ENCODE measurements around the gene STYK1.
"Not testable (repeated sequence)": the region's sequence is repeated elsewhere in the genome, so short reads cannot be mapped to it uniquely, and the experiment has no call there.

Gene STYK1

DNA sequence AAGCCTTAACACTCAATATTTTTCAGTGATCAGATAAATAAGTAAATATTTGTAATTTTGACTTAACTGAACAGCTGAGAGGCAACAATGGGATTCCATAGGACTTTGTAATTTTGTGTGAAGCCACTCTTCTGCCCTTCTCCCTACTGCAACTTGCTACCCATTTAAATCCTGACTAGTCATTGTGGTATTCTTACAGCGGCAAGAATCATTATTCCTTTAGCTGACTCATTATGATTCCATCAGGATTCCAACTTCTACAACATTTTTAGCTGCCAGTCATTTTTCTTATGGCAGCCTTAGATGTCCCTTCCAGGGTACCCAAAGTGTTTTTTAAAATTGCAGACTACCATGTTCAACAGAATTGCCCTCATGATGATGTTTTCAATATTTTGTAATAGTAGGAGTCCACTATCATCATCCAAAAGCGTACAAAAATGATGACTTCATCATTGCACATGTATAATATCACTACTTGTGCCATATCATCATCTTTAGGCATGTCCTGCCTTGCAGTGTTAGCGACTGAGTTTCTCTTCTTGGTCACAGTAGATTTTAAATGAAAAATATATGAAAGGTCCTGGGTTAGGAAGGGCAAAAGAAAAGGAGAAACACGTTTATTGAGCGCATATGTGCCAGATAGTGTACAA is 55.4 kb downstream of the STYK1 start:
- no peak for DNase-seq

- DNase-seq: no peak
Measured at GRCh38 chr12:10617863-10618262, 56.0 kb downstream of the STYK1 start.

- DNase-seq: no peak
Measured at GRCh38 chr12:10615532-10615931, 58.3 kb downstream of the STYK1 start.

- DNase-seq: no peak
Measured at GRCh38 chr12:10614056-10614370, 59.8 kb downstream of the STYK1 start.

- DNase-seq: peak; percentile 95 to 96
Measured at GRCh38 chr12:10613349-10614055, 60.4 kb downstream of the STYK1 start, which contains the start of gene MAGOHB. Gene MAGOHB (minus strand): TSS chr12:10613609. CDS start chr12:10613532, 77 bp downstream.

DNA sequence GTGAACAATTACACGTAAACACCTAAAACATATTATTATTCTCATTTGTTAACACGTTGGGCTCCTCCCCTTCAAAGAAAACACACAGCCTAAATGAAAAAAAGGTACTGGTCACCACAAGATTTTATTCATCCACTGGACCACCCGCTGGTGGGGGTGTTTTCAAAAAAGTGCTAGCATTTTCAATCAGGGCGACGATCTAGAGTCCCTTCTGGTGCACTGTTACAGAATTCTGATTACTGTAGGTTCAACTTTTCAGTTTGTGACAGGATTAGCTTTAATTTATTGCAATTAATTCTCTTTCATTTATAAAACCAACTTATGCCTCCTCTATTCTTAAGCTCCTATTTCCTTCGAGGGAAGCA is 60.9 kb downstream of the STYK1 start:
- DNase-seq: no peak

GRCh38 chr12:10612110-10612509 is 61.7 kb downstream of the STYK1 start:
- DNase-seq: no peak

- not testable (repeated sequence) for DNase-seq
Measured at GRCh38 chr12:10611258-10611657, 62.6 kb downstream of the STYK1 start.

- DNase-seq: no peak
Measured at GRCh38 chr12:10610188-10610587, 63.7 kb downstream of the STYK1 start.

- no peak for DNase-seq
Measured at GRCh38 chr12:10607885-10608458, 65.9 kb downstream of the STYK1 start.

GRCh38 chr12:10601860-10602259 is 72.0 kb downstream of the STYK1 start:
- DNase-seq: no peak

GRCh38 chr12:10600988-10601387 is 72.9 kb downstream of the STYK1 start:
- no peak for DNase-seq

GRCh38 chr12:10595881-10596280 is 78.0 kb downstream of the STYK1 start:
- DNase-seq: no peak

DNA sequence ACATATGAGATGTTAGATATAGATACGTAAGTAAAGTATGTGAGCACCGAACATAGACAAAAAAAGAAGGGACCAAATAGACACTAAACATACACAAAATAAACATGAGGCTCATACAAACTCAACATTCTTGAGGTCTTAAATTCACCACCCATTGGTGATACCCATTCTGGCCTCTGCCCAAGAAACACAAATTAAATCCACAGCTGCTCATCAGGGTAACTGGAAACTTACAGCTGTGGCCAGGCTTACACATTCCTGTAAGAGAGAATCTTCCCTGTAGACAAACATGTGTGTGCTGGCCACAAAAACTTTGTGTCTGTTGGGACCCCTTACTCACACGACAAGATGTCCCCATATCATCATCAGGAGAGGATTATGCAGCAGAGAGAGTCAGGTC is 82.9 kb downstream of the STYK1 start:
- no peak for DNase-seq

GRCh38 chr12:10584415-10584814 is 89.4 kb downstream of the STYK1 start:
- DNase-seq: peak in 1 of 2 donors; percentile 19

DNA sequence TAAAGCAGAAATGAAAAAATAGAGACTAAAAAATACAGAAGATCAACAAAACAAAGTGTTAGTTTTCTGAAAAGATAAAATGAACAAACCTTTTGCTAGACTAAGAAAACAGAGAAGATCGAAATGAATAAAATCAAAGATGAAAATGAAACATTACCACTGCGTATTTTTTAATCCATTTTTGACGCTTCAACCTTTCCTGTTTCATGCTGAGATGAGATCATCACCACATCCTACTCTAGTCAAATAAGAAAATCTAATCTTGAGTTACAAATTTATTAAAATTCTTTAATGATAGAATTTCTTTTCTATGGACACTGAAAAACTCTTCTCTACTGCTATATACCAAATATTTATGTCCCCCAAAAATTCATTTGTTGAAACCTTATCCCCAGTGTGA is 91.1 kb downstream of the STYK1 start:
- no peak for DNase-seq

- not testable (repeated sequence) for DNase-seq
Measured at GRCh38 chr12:10582133-10582532, 91.7 kb downstream of the STYK1 start.

GRCh38 chr12:10574307-10574706 is 99.5 kb downstream of the STYK1 start:
- DNase-seq: no peak

DNA sequence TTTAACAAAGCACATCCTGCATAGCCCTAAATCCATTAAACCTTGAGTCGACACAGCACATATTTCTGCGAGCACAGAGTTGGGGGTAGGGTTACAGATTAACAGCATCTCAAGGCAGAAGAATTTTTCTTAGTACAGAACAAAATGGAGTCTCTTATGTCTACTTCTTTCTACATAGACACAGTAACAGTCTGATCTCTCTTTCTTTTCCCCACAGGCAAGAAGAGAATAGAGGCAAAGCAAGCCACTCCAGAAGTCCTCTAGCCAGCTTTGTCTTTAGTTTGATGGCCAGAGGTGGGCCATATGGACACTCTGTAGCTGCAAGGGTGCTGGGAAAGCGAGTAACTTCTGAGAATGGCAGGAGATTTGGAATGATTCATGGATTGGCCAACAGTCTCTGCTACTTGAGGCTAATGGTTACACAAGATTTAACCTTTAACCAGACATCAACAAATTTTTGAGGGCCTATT is 101.8 kb downstream of the STYK1 start:
- DNase-seq: not testable (repeated sequence)

DNA sequence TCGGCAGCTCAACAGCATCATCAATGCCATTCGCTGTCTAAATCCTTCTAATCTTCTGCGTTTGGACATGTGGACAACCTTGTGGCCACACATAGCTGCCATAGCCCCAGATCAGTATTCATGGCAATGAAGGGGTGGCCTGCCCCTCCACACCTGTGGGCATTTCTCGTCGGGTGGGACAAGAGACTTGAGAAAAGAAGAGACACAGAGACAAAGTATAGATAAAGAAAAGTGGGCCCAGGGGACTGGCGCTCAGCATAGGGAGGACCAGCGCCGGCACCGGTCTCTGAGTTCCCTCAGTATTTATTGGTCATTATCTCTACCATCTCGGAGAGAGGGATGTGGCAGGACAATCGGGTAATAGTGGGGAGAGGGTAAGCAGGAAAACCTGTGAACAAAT is 102.7 kb downstream of the STYK1 start:
- DNase-seq: no peak

Data from bone marrow (tissue), 2 donors.